K562 (cell line): Measurements from ENCODE around the gene IP6K3. TPM values are rescaled to one million over a fixed set of nuclear protein-coding genes. Genes with fewer than 3 reads are reported as not detected.

Experiments
- ATAC-seq: fragments of 200-7000 bp; cut with Tn5 transposase; 3 replicates; pipeline ENCODE4 v1.9.1; 2020; ENCODE audit warnings: moderate library complexity
- BruUV-seq: library from RNA; stranded (reverse); fragments of 400-500 nt; replicated peaks from 2 replicates; lab custom pipeline; 2021; lab: Mats Ljungman, UMichigan
- CTCF ChIA-PET: fragments of 300-600 bp; formaldehyde crosslinking; extraction: SDS; loops from one replicate; lab custom pipeline; 2021; ENCODE audit warnings: low intra/inter-chr PET ratio; lab: Yijun Ruan, JAX
- POLR2A ChIA-PET: fragments of 300-600, 350-650 bp; sonication (Branson Sonifier 250); formaldehyde crosslinking; extraction: SDS; loops from one replicate; lab custom pipeline; 2021; ENCODE audit warnings: antibody characterized with exemption, inconsistent platforms; lab: Yijun Ruan, JAX
- DNase-seq, 4 experiments: peaks; one replicate each; pipeline versions ENCODE4 v3.0.0 to v3.0.0-alpha.2; 2011 to 2018; ENCODE audit warnings: low spot score in 3 of 4, mixed read lengths in 3 of 4; ENCODE audit errors: extremely low read depth in 1 of 4
- FAIRE-seq: peaks from 2 replicates; lab custom pipeline; 2011; peaks lifted over from hg19 to GRCh38; lab: Jason Lieb, UNC
- H2AFZ ChIP-seq: 2 replicates; pipeline ENCODE4 v1.6.0; 2011; ENCODE audit warnings: low read depth, low read length, control low read depth, inconsistent platforms
- H3K27ac ChIP-seq: fragments of 200-600 bp; 3 replicates; pipeline ENCODE4 v1.8.0; 2011; ENCODE audit warnings: low read depth, mild to moderate bottlenecking, control low read depth, inconsistent platforms, low read length, moderate library complexity, mixed read lengths; ENCODE audit errors: extremely low read depth
- H3K27me3 ChIP-seq, 2 experiments: fragments of 300-600 bp in 1 of 2; 2 replicates in 1 of 2; 3 replicates in 1 of 2; pipeline versions ENCODE4 v1.6.0 to v1.8.0; 2011; ENCODE audit warnings: inconsistent platforms in 2 of 2, low read length in 2 of 2, mild to moderate bottlenecking in 1 of 2, mixed read lengths in 1 of 2, moderate library complexity in 1 of 2; ENCODE audit not compliant: control insufficient read depth in 2 of 2, insufficient read depth in 2 of 2
- H3K36me3 ChIP-seq: fragments of 300-600 bp; 3 replicates; pipeline ENCODE4 v1.8.0; 2011; ENCODE audit warnings: mild to moderate bottlenecking, low read length, inconsistent platforms; ENCODE audit not compliant: control insufficient read depth, insufficient read depth
- H3K4me1 ChIP-seq, 2 experiments: fragments of 200-600 bp in 1 of 2; replicated peaks in 1 of 2; 2 replicates in 1 of 2; 3 replicates in 1 of 2; pipeline versions ENCODE4 v1.5.1 to v1.8.0; 2011; ENCODE audit warnings: inconsistent platforms in 2 of 2, low read length in 2 of 2, mild to moderate bottlenecking in 1 of 2, mixed read lengths in 1 of 2, moderate library complexity in 1 of 2; ENCODE audit not compliant: control insufficient read depth in 2 of 2, insufficient read depth in 2 of 2
- H3K4me2 ChIP-seq: 2 replicates; pipeline ENCODE4 v1.6.1; 2011; ENCODE audit warnings: low read length, control low read depth, inconsistent platforms, mixed read lengths; ENCODE audit not compliant: insufficient read depth
- H3K4me3 ChIP-seq: fragments of 200-600 bp; sonication (generic), shearing (Covaris generic); 2 replicates; pipeline ENCODE4 v1.5.1; 2016; ENCODE audit warnings: control low read depth, inconsistent platforms
- H3K79me2 ChIP-seq: fragments of 200-600 bp; 3 replicates; pipeline ENCODE4 v1.8.0; 2011; ENCODE audit warnings: low read length, inconsistent platforms; ENCODE audit not compliant: control insufficient read depth, insufficient read depth
- H3K9ac ChIP-seq, 2 experiments: 2 replicates each; pipeline versions ENCODE4 v1.6.0 to v1.6.1; 2011; ENCODE audit warnings: low read depth in 2 of 2, low read length in 2 of 2, control low read depth in 1 of 2, inconsistent platforms in 1 of 2, mild to moderate bottlenecking in 1 of 2, mixed read lengths in 1 of 2; ENCODE audit not compliant: insufficient read depth in 1 of 2
- H3K9me1 ChIP-seq: one replicate; pipeline ENCODE4 v1.6.0; 2011; ENCODE audit warnings: inconsistent platforms, mild to moderate bottlenecking, low read length, moderate library complexity; ENCODE audit not compliant: control insufficient read depth, insufficient read depth
- H3K9me3 ChIP-seq: replicated peaks from 2 replicates; pipeline ENCODE4 v1.5.1; 2011; ENCODE audit warnings: low read depth, low read length, inconsistent platforms; ENCODE audit not compliant: control insufficient read depth, insufficient read depth
- H4K20me1 ChIP-seq: replicated peaks from 2 replicates; pipeline ENCODE4 v1.6.1; 2011; ENCODE audit warnings: low read length, inconsistent platforms, mixed read lengths; ENCODE audit not compliant: control insufficient read depth, insufficient read depth
- ARID4B ChIP-seq: sonication (generic); formaldehyde crosslinking; IDR thresholded peaks from 2 replicates; pipeline ENCODE4 v1.8.0; 2022; ENCODE audit warnings: mild to moderate bottlenecking, missing genetic modification reagents
- CBFB ChIP-seq: sonication (generic); formaldehyde crosslinking; IDR thresholded peaks from 2 replicates; pipeline ENCODE4 v1.4.0; 2020; ENCODE audit warnings: mild to moderate bottlenecking, missing genetic modification reagents
- E4F1 ChIP-seq: fragments of 250-450 bp; sonication (Bioruptor Pico); IDR thresholded peaks from 2 replicates; pipeline ENCODE4 v1.5.0; 2021; ENCODE audit warnings: mild to moderate bottlenecking, borderline replicate concordance
- PHB ChIP-seq: fragments of 250-450 bp; sonication (Bioruptor Pico); IDR thresholded peaks from 2 replicates; pipeline ENCODE4 v1.5.0; 2021
- PHF20 ChIP-seq: fragments of 450-650 bp; IDR thresholded peaks from 2 replicates; pipeline ENCODE4 v1.6.1; 2018; ENCODE audit not compliant: partially characterized antibody
- PRMT5 ChIP-seq: sonication (generic); formaldehyde crosslinking; IDR thresholded peaks from 2 replicates; pipeline ENCODE4 v1.5.0; 2020; ENCODE audit warnings: missing genetic modification reagents
- RNF2 ChIP-seq: sonication (generic); IDR thresholded peaks from 2 replicates; pipeline ENCODE4 v1.6.1; 2016
- SMARCA5 ChIP-seq: fragments of 450-650 bp; IDR thresholded peaks from 2 replicates; pipeline ENCODE4 v1.6.1; 2016
- USF1 ChIP-seq: sonication (generic); formaldehyde crosslinking; IDR thresholded peaks from 2 replicates; pipeline ENCODE4 v1.9.0; 2022; ENCODE audit warnings: mild to moderate bottlenecking, missing genetic modification reagents
- ZNF263 ChIP-seq: sonication (generic); formaldehyde crosslinking; IDR thresholded peaks from 2 replicates; pipeline ENCODE4 v1.8.0; 2022; ENCODE audit warnings: mild to moderate bottlenecking, missing genetic modification reagents, borderline replicate concordance
- ZNF316 ChIP-seq: fragments of 450-650 bp; IDR thresholded peaks from 2 replicates; pipeline ENCODE4 v1.6.1; 2016
- WGBS: fragments of 100-300 bp; shearing (Covaris generic); methylation state at CpG from one replicate; pipeline ENCODE4 v1.1.6; 2016; ENCODE audit warnings: low coverage, mixed read lengths; ENCODE audit not compliant: insufficient coverage; ENCODE audit errors: missing lambda C conversion rate; 5-methylcytosine and 5-hydroxymethylcytosine counted together
- in situ Hi-C: fragments of 300-500 bp; cut with MboI; formaldehyde crosslinking; loops from 4 replicates; pipeline ENCODE4 v1.15.0; 2018; ENCODE audit warnings: inconsistent platforms, mixed read lengths
- intact Hi-C: fragments of 100-400 bp; cut with micrococcal nuclease; formaldehyde crosslinking; loops from 2 replicates; pipeline ENCODE4 v1.14.2; 2022
- polyA plus RNA-seq, 8 experiments: library from polyadenylated mRNA; depleted of rRNA in 4 of 8; stranded (reverse) in 5 of 8; unstranded in 3 of 8; fragments of >200 nt; fragmentation: Nextera tagmentation in 2 of 8; fragmentation: Illumina TruSeq in 1 of 8; extraction: Ambion mirVana in 2 of 8; extraction: Trizol in 1 of 8; gene quantifications; 2 replicates each; pipeline versions ENCODE4 v1.2.1 to v1.2.3, GENCODE V29; 2011 to 2014; ENCODE audit warnings: inconsistent platforms in 1 of 8, missing spikeins in 1 of 8
- total RNA-seq, 7 experiments: library from RNA; depleted of rRNA in 6 of 7; stranded (reverse); fragments of >200 nt in 6 of 7; fragmentation: Illumina TruSeq in 2 of 7; extraction: Trizol in 2 of 7; gene quantifications; 2 replicates each; pipeline versions ENCODE4 v1.2.1 to v1.2.3, GENCODE V29; 2011 to 2021; ENCODE audit warnings: low replicate concordance in 1 of 7

The IP6K3 gene
- total and polyA plus RNA-seq, 9 of the 15 experiments (the other 6 are each of a cell fraction or from before 2014, with no cell fraction given) = not detected

- TF ChIP-seq SMARCA5 (0 out of 2 replicates have a peak, but pooled peaks have one; percentile 19), PHF20 (no peak), CBFB (0 out of 2 replicates have a peak, but pooled peaks have one; percentile 11), RNF2 (no peak), PHB (CRISPR knock-in tag) (no peak), PRMT5 (CRISPR knock-in tag) (no peak), ZNF316 (0 out of 2 replicates have a peak, but pooled peaks have one; percentile 0), E4F1 (CRISPR knock-in tag) (no peak), USF1 (0 out of 2 replicates have a peak, but pooled peaks have one; percentile 37), ARID4B (CRISPR knock-in tag) (0 out of 2 replicates have a peak, but pooled peaks have one; percentile 50), ZNF263 (CRISPR knock-in tag) (0 out of 2 replicates have a peak, but pooled peaks have one; percentile 19)
- BruUV-seq = no TSS peak
- Histone ChIP-seq H4K20me1 (no peaks in the 10 kb centered on the region), H3K36me3 (peaks cover 22% of the 10 kb centered on the region; the same call in 2 of the 3 replicates), H3K4me2 (peak overlapping the region; percentile 57), H3K27ac (no peak overlapping the region), H3K9ac (no peak overlapping the region), H3K9me1 (peaks cover 4% of the 10 kb centered on the region), H2AFZ (peak overlapping the region; percentile 87), H3K4me1 (peaks cover 10 to 17% of the 10 kb centered on the region in 2 experiments; a peak in 4 of 5 replicates), H3K79me2 (peaks cover 25% of the 10 kb centered on the region), H3K27me3 (peaks cover 28 to 33% of the 10 kb centered on the region in 2 experiments), H3K9me3 (no peaks in the 10 kb centered on the region), H3K4me3 (no peak overlapping the region)
- FAIRE-seq (no peak), DNase-seq (no peak), ATAC-seq (no peak)
- CTCF ChIA-PET = no interaction called here
- POLR2A ChIA-PET = interaction anchor here (1.0 to 2.0 kb wide), 2 partner anchors 11 to 13 kb away, joined by 3 to 12 read pairs; no protein-coding TSS in a partner anchor
- in situ Hi-C loops (no loop called here), intact Hi-C loops (no loop called here)
- 54% methylated on average over 11 of the region's 11 CpGs for WGBS
Measured at GRCh38 chr6:33789550-33789895, 42.8 kb upstream of the IP6K3 start.
